PC-3 (cell line): ENCODE data around the gene PCDHGA4. TPM values are rescaled to one million over a fixed set of nuclear protein-coding genes. Genes with fewer than 3 reads are reported as not detected.

Source experiments
- ATAC-seq: fragments of 200-7000 bp; cut with Tn5 transposase; 2 replicates; pipeline ENCODE4 v1.9.1; 2020; ENCODE audit warnings: mild to moderate bottlenecking, moderate library complexity
- BruUV-seq: library from RNA; stranded (reverse); fragments of 400-500 nt; replicated peaks from 2 replicates; lab custom pipeline; 2021; lab: Mats Ljungman, UMichigan
- CTCF ChIA-PET: fragments of 300-600 bp; sonication (Branson Sonifier 250); formaldehyde crosslinking; loops from one replicate; lab custom pipeline; 2022; ENCODE audit warnings: antibody characterized with exemption; lab: Charles Lee
- POLR2A ChIA-PET: fragments of 300-600 bp; sonication (Branson Sonifier 250); formaldehyde crosslinking; loops from one replicate; lab custom pipeline; 2022; ENCODE audit warnings: antibody characterized with exemption; ENCODE audit not compliant: unreplicated experiment; lab: Charles Lee
- DNase-seq: peaks from one replicate; pipeline ENCODE4 v3.0.0-alpha.2; 2015
- H2AFZ ChIP-seq: fragments of 300-600 bp; sonication (generic); 2 replicates; pipeline ENCODE4 v1.6.0; 2016; ENCODE audit warnings: antibody characterized with exemption, low read length
- H3F3A ChIP-seq: fragments of 300-600 bp; sonication (generic); one replicate; pipeline ENCODE4 v1.6.0; 2017; ENCODE audit warnings: antibody characterized with exemption, low read length, control low read depth, mild to moderate bottlenecking; ENCODE audit not compliant: unreplicated experiment
- H3K27ac ChIP-seq: fragments of 300-600 bp; sonication (generic); 2 replicates; pipeline ENCODE4 v1.5.1; 2016; ENCODE audit warnings: mild to moderate bottlenecking, low read length
- H3K27me3 ChIP-seq: fragments of 300-600 bp; sonication (generic); 2 replicates; pipeline ENCODE4 v1.6.1; 2016; ENCODE audit warnings: low read length, mixed read lengths
- H3K36me3 ChIP-seq: fragments of 300-600 bp; sonication (generic); 2 replicates; pipeline ENCODE4 v1.6.1; 2016; ENCODE audit warnings: low read depth, mixed run types, low read length, mixed read lengths
- H3K4me1 ChIP-seq: fragments of 300-600 bp; sonication (generic); 2 replicates; pipeline ENCODE4 v1.5.1; 2016; ENCODE audit warnings: low read length; ENCODE audit not compliant: insufficient read depth
- H3K4me2 ChIP-seq: fragments of 300-600 bp; sonication (generic); 2 replicates; pipeline ENCODE4 v1.6.0; 2016; ENCODE audit warnings: low read length
- H3K4me3 ChIP-seq: fragments of 300-600 bp; sonication (generic); 2 replicates; pipeline ENCODE4 v1.5.1; 2016; ENCODE audit warnings: mild to moderate bottlenecking, low read length, mixed read lengths
- H3K79me2 ChIP-seq: fragments of 300-600 bp; sonication (generic); 2 replicates; pipeline ENCODE4 v1.6.1; 2017; ENCODE audit warnings: low read length, mixed read lengths
- H3K9ac ChIP-seq: fragments of 300-600 bp; sonication (generic); 2 replicates; pipeline ENCODE4 v1.6.0; 2016; ENCODE audit warnings: mild to moderate bottlenecking, low read length
- H3K9me2 ChIP-seq: fragments of 300-600 bp; sonication (generic); replicated peaks from 2 replicates; pipeline ENCODE4 v1.6.1; 2016; ENCODE audit warnings: mixed run types, low read length, mixed read lengths
- H3K9me3 ChIP-seq: fragments of 300-600 bp; sonication (generic); 2 replicates; pipeline ENCODE4 v1.6.1; 2016; ENCODE audit warnings: low read length, mixed read lengths
- H4K20me1 ChIP-seq: fragments of 300-600 bp; sonication (generic); 2 replicates; pipeline ENCODE4 v1.6.1; 2016; ENCODE audit warnings: low read length, mixed read lengths
- EZH2 ChIP-seq: fragments of 300-600 bp; sonication (generic); IDR thresholded peaks from one replicate; pipeline ENCODE4 v1.6.1; 2017; ENCODE audit warnings: antibody characterized with exemption, mild to moderate bottlenecking, low read length; ENCODE audit not compliant: unreplicated experiment
- EZH2phosphoT487 ChIP-seq: fragments of 300-600 bp; sonication (generic); IDR thresholded peaks from 2 replicates; pipeline ENCODE4 v1.6.1; 2018; ENCODE audit warnings: mild to moderate bottlenecking, antibody characterized with exemption, low read length, borderline replicate concordance
- intact Hi-C: fragments of 100-400 bp; cut with micrococcal nuclease; formaldehyde crosslinking; loops from 2 replicates; pipeline ENCODE4 v1.9.0; 2023
- total RNA-seq: library from RNA; depleted of rRNA; stranded (reverse); fragments of >200 nt; gene quantifications from 2 replicates; pipeline ENCODE4 v1.2.3, GENCODE V29; 2014
- TF ChIP-seq, protein P1 (sequence below): fragments of 300-600 bp; sonication (generic); conservative IDR thresholded peaks from 2 replicates; pipeline ENCODE4 v1.5.1; 2017; ENCODE audit warnings: antibody characterized with exemption, low read depth, mild to moderate bottlenecking, low read length

The PCDHGA4 gene
- total RNA-seq, 1 experiment from 2014 or later, result 0.04 TPM

DNA sequence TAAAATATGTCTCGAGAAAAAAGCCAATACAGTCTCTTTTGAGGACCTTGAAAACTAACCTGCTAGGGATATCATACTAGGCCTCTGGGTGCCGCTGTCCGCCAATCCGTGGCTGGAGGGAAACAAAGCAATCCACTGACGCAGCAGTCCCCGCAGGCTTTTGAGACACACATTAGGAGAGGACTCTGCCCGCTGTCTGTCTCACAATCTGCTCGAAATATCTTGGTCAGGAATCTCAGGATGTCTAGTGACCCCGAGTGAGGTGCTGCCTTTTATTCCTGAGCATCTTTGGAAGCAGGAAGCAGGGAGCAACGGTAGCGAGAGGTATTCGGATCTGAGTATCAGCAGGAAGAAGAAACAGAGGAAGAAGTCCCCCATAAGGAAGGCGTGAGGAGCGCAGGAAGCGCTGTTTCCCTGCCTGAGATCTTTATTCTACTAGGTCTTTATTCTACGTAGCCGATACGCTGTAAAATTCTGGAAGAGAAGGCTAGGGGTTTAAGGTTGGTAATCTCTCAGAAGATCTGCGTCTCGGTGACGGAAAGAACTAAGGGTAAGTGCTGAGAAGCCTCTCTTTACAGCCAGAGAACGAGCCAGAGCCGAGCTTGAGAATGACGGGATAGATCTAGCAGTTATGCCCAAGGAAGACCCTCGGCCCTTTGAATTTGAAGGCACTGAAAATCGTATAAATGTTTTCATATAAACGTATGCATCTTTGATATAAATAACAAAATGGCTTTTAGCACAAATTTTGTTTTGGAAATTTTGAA lies 28.6 kb upstream of the PCDHGA4 start:
- Histone ChIP-seq H3K9ac (no peak overlapping the region), H3K27me3 (no peaks in the 10 kb centered on the region), H3K4me2 (no peak overlapping the region), H3K9me3 (0 out of 2 replicates have a peak, but pooled peaks cover 10% of the 10 kb centered on the region), H3K36me3 (no peaks in the 10 kb centered on the region; the same call in 1 of the 2 replicates), H3K27ac (no peak overlapping the region), H3K4me1 (no peaks in the 10 kb centered on the region), H3F3A (no peaks in the 10 kb centered on the region), H3K9me2 (no peaks in the 10 kb centered on the region), H2AFZ (peak overlapping the region; percentile 30; the same call in 1 of the 2 replicates), H3K4me3 (no peak overlapping the region), H3K79me2 (no peaks in the 10 kb centered on the region), H4K20me1 (no peaks in the 10 kb centered on the region)
- ChIA-PET CTCF (no interaction called here), POLR2A (no interaction called here)
- peak; percentile 4 for DNase-seq
- TF ChIP-seq, protein P1, sequence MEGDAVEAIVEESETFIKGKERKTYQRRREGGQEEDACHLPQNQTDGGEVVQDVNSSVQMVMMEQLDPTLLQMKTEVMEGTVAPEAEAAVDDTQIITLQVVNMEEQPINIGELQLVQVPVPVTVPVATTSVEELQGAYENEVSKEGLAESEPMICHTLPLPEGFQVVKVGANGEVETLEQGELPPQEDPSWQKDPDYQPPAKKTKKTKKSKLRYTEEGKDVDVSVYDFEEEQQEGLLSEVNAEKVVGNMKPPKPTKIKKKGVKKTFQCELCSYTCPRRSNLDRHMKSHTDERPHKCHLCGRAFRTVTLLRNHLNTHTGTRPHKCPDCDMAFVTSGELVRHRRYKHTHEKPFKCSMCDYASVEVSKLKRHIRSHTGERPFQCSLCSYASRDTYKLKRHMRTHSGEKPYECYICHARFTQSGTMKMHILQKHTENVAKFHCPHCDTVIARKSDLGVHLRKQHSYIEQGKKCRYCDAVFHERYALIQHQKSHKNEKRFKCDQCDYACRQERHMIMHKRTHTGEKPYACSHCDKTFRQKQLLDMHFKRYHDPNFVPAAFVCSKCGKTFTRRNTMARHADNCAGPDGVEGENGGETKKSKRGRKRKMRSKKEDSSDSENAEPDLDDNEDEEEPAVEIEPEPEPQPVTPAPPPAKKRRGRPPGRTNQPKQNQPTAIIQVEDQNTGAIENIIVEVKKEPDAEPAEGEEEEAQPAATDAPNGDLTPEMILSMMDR, result 0 out of 2 replicates have a peak, but pooled peaks have one; percentile 11
- no peak for TF ChIP-seq EZH2
- ATAC-seq, result no peak
- BruUV-seq, result no TSS peak
- intact Hi-C loops, result no loop called here

DNA sequence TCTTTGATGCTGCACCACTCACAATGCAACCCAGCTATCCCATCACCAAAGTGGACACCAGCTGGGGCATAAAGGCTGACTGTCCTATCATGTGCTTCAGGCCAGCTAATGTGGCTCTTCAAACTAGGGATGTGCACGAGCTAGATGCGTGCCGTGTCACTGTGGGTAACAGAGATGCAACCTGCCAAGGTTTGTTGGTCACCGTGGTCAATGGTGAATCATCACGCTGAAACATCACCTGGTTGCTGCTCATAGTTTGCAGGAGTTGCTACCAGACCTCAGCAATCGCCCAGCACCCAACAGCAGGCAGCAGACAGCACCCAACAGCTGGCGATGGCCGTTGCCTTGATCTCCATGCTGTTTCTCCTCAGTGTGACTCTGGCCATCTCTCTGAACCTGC lies 26.6 kb upstream of the PCDHGA4 start:
- POLR2A ChIA-PET, result interaction anchor here (0.6 kb wide), 1 partner anchor 236 kb away, joined by 3 read pairs; no protein-coding TSS in a partner anchor

More for the DNA sequence above, 26.6 kb upstream of the PCDHGA4 start:
- H2AFZ ChIP-seq, result no peak overlapping the region
- 0 out of 2 replicates have a peak, but pooled peaks cover 3% of the 10 kb centered on the region for H3K9me3 ChIP-seq
- no peak overlapping the region for H3K27ac ChIP-seq
- no peak overlapping the region for H3K9ac ChIP-seq
- no peaks in the 10 kb centered on the region for H3K36me3 ChIP-seq
- no TSS peak for BruUV-seq
- intact Hi-C loops, result no loop called here
- CTCF ChIA-PET, result no interaction called here
- no peaks in the 10 kb centered on the region for H3F3A ChIP-seq
- DNase-seq (peak; percentile 30), ATAC-seq (no peak)
- no peaks in the 10 kb centered on the region for H3K27me3 ChIP-seq
- H3K9me2 ChIP-seq, result no peaks in the 10 kb centered on the region
- H3K4me2 ChIP-seq, result no peak overlapping the region
- no peak overlapping the region for H3K4me3 ChIP-seq
- no peak for TF ChIP-seq EZH2
- no peak for TF ChIP-seq EZH2phosphoT487
- TF ChIP-seq, protein P1, result no peak
- H3K79me2 ChIP-seq, result no peaks in the 10 kb centered on the region
- no peaks in the 10 kb centered on the region for H4K20me1 ChIP-seq
- no peaks in the 10 kb centered on the region for H3K4me1 ChIP-seq
